Measurements from ENCODE around the gene C10orf120.

The C10orf120 gene

DNA sequence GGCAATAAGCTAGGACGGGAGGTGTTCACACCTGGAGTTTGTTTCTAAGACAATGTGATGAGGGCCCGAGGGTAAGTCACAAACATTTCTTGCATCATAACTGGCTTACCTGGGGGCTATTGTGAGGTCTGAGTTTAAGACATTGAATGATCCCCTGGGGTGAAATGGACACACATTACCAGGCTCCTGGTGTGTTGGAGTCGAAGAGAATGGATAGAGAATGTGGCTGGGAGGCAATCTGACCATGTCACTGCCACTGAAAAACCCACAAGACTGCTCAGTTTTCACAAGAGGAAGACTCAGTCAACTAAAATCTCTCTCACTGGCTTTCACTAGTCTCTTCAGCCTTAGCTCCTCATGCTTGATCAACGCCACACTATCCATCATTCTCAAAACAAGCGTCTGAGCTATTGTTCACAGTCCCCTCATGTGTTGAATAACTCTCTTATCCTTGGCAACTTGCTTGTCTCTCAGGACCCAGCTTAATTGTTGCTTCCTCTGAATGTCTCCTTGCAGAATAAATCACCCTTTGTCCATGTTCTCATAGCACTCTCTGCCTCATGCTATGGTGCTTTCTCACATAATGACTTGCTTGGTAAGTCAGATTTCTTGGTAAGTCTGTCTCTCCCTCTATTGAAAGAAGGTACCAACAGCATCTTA is at the start of gene C10orf120:
C10orf120 (minus strand) TSS at position 51 of the 660 bp plus-strand sequence. CDS start 56 bp downstream, outside the sequence.
- no peak for DNase-seq (ENCODE audit: low read depth in 2 of 2)

DNA sequence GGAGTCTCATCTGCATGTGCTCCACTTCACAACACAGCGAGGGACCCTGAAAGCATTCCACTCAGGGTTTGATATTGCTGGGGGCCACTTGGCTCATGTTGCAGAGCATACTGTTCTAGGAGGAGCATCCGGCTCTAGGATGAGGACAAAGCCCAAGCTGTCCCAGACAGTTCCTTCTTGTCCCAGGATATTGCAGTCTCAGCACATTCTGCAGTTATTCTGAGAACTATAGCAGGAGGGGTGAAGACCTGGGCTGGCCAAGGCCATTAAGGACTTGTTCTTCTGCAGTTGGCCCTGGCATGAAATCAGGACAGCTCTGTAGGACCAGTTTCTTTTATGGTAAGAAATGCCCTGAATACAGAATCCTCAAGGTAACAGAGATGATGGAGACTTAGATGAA is 48.9 kb upstream of the C10orf120 start:
- DNase-seq (ENCODE audit: low read depth in 2 of 2) = no peak

DNA sequence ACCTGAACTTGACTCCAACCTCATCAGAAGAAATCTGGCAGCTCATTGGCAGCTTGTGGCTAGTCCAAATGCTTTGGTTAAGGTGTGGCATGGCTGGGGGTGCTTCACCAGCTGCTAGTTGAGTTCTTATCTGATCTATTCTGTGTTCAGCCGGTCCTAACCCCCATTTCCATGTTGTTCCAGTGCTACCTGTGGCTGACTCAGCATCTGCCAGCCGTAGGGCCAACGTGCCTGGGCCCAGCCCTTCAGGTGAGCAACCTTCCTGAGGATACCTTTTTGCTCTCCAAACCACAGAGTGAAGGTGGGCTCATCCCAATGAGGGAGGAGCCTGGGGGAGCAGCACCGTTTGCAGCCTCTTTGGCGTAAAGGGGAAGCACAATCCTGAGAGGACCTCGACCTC is 46.8 kb upstream of the C10orf120 start:
- no peak for DNase-seq (ENCODE audit: low read depth in 2 of 2)

DNA sequence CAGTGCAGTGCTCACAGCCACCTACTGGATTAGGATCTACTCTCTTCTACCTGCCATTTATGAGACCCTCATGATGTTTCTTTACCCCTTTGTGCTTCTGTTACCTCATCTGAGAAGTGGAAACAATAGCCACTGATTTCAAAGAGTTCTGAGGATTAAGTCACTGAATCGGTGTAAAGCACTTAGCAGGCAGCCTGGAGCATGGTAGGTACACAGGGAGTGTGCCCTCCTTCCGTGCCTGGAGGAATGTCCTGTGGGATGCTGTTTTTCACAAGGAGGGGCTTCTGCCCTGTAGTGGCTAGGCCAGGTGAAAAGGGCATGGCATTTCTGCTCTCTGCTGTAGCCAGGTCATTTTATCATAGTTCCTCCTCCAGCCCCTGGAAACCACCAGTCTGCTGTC is 44.6 kb upstream of the C10orf120 start:
- no peak for DNase-seq (ENCODE audit: low read depth in 2 of 2)

DNA sequence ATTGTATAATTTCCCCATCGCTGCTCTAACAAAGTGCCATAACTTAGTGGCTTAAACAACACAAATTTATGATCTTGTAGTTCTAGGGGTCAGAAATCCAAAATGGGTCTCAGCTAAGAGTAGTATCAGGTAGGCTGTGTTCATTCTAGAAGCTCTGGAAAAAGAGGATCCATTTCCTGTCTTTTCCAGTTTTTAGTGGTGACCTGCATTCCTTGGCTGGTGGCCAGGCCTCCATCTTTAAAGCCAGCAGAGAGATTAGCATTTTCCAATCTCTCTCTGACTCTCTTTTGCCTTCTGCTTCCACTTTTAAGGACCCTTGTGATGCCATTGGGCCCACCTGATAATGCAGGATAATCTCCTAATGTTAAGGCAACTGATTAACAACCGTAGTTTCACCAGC is 41.0 kb upstream of the C10orf120 start:
- DNase-seq (ENCODE audit: low read depth in 2 of 2) = no peak

DNA sequence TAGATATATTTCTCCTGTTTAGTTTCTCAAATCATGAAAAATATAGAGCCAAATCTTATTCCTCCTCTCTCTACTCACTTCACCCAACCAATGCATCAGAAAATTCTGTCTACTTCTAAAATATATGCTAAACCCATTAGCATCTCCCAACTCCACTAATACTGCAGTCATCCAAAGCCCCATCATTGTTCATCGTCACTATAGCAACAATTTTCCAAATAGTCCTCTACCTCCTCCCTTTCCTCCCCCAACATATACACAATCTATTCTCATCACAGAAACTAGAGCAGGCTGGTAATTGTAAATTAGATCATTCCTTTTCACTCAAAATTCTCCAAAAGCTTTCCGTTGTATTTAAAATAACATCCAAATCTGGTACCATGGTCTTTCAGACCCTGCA is 38.4 kb upstream of the C10orf120 start:
- DNase-seq (ENCODE audit: low read depth in 2 of 2) = no peak

DNA sequence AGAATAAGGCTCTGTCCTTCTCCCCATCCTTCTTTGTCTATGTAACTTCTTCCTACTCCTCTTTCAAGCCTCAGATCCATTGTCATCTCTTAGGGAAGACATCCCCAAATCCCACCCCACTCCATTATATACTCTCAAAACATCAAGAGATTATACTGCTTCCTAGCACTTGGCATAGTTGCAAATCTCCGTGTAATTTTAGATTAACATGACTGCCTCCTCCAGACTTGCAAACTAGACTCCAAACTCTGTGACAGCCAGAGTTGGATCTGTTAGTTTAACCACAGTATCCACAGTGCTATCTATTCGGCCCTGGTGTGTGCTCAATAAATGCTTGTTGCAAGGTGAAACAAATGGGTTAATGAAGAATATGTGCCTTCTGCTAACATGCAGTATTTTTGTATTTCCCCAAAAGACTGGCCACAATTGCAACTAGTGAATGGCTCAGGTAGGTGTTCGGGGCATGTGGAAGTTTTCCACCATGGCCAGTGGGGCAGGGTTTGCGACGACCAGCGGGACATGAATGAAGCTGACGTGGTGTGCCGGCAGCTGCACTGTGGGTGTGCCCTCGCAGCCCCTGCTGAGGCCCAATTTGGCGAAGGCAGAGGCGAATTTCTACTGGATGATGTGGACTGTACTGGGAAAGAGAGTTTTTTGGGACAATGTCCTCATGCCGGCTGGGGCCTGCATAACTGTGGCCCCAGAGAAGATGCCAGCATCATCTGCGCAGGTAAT is 34.5 kb upstream of the C10orf120 start:
- no peak for DNase-seq (ENCODE audit: low read depth in 2 of 2)

DNA sequence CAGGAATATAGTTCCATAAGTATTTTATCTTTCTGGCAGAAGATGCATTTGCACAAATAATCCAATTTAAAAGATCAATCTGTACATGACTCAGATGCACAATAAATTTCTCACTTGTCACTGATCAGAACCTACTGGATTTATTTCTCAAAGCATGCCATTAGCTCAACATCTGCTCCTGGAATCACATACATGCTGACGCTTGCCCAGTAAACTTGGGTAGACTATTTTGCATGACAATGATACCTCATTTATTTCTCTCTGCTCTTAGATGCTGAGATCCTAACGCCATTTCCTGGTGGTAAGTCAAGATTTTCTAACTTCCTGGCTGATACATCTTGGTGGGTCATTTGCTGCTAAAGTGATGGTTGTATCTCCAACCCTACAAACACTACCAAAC is 33.8 kb upstream of the C10orf120 start:
- no peak for DNase-seq (ENCODE audit: low read depth in 2 of 2)

DNA sequence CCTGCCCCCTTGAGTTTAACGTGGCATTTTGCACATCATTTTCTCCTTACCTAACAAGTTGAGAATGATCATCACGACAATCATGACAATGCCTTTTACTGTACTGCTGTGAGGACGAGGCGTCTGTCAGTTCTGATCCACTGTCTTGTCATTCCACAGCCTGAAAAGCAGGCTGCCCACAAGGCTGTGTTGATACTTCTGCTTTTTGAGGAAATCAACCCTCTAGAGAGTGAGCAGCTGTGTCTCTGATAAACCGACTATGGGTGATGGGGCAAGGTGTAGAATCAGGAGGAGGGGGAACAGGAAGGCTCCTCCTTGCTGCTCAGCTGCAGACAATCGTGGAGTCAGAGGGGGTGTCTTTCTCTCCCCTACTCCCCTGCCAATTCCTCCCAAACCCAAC is 30.6 kb upstream of the C10orf120 start:
- DNase-seq (ENCODE audit: low read depth in 2 of 2) = no peak

DNA sequence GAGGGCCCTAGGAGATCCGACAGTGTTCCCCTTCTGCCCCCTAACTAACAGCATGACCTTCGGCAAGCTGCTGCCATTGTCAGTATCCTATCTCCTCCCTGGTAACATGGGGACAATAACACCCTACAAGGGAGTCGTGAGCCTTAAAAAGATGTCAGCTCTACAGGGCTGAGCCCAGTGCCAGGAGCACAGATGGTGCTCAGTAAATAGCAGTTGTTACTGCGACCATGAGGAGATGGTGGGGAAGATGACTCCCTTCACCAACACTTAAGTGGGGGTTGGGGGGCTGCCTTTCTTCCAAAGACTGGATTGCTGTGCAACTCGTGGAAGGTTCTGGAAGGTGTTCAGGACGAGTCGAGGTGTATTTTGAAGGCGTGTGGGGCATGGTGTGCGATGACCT is 29.5 kb upstream of the C10orf120 start:
- no peak for DNase-seq (ENCODE audit: low read depth in 2 of 2)

DNA sequence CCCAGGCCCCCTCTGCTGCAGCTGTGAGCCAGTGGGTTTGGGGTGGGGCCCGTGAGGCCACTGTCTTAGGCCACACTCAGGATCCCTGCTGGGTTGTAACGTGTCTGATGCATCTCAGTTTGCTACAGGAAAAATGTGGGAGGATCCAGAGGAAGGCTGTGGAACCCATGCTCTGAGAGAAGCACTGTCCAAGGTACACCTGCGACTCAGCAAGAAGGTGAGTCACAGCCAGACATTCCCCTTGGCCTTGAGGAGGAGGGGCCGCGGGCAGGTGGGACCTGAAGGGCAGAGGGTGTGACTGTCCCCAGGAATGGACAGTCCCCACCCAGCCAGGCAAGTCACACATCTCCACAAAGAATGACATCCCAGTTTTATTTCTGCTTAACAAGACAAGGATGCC is 27.8 kb upstream of the C10orf120 start:
- DNase-seq (ENCODE audit: low read depth in 2 of 2) = no peak

DNA sequence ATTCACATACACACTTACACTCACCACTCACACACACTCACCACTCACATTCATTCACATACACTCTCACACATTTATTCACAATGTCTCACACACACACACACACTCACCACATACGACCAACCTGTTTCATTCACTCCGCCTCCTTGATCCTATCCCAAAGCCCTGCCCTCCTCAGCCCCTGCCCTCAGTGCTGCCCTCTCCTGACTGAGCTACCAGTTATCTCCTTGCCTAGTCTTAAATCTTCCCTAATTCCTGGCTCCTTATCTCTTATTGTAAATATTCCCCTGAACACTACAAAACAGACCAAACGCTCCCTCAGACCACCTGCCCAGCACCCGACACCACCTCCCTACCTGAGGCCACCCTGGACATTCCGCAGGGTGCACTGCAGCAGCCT is 26.1 kb upstream of the C10orf120 start:
- no peak for DNase-seq (ENCODE audit: low read depth in 2 of 2)

DNA sequence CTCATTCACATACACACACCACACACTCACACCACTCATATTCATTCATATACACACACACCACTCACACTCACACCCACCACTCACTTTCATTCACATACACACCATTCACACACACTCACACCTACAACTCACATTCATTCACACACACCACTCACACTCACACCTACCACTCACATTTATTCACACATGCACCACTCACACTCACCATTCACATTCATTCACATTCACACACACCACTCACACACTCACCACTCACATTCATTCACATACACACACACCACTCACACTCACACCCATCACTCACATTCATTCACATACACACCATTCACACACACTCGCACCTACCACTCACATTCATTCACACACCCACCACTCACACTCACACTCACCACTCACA is 25.4 kb upstream of the C10orf120 start:
- no peak for DNase-seq (ENCODE audit: low read depth in 2 of 2)

DNA sequence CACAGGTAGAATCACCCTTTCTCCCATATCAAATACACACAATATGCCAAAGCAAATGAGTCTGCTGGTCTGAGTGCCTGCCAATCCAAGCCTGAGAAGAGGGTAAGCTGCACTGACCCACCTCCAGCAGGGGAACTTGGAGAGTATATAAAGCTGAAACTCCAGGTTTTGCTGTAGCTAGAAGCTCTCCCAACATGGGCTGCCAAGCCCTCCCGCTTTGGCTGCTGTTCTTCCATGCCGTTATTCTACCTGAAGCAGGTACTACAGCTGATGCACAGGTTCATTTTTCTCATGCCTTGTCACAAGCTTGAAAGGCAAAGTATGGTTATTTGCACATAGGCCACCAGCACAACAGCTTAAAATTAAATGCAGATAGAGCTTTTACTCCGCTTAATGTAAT is 21.5 kb upstream of the C10orf120 start:
- no peak for DNase-seq (ENCODE audit: low read depth in 2 of 2)

DNA sequence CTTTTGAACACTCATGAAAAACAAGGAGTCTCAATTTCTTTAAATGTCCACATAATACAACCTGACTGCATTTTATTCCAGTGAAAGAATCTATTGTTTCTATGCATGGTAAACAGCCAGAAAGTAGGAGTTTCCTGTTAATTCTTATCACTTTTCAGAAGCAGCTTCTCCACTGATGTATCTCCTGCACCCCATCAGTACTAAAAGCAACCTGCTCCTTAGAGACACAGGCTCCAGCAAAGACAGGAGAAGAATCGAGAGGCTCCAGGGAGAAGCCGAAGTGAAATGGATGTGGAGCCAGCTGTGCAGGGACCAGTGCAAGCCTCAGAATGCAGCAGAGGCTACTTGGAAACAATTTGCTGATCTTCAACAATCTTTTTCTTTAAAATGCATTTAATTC is 16.4 kb upstream of the C10orf120 start:
- DNase-seq (ENCODE audit: low read depth in 2 of 2) = no peak

DNA sequence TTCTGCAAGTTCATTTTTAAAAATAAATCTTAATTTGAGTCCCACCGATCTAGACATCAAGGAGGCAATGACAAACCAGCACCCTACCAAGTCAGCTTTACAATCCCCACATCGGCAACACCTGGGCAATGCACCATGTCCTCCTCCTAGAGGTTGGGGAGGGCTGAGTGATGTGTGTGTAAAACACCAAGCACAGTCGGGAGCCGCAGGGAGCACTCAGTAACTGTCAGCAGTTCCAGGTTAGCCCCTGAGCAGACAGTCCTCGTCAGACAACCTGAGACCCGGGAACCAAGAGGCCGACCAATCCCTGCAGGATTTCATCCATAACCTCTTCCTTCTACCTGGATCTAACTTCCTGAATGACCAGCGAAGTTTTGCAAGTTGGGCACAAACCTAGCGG is 15.9 kb upstream of the C10orf120 start:
- no peak for DNase-seq (ENCODE audit: low read depth in 2 of 2)

DNA sequence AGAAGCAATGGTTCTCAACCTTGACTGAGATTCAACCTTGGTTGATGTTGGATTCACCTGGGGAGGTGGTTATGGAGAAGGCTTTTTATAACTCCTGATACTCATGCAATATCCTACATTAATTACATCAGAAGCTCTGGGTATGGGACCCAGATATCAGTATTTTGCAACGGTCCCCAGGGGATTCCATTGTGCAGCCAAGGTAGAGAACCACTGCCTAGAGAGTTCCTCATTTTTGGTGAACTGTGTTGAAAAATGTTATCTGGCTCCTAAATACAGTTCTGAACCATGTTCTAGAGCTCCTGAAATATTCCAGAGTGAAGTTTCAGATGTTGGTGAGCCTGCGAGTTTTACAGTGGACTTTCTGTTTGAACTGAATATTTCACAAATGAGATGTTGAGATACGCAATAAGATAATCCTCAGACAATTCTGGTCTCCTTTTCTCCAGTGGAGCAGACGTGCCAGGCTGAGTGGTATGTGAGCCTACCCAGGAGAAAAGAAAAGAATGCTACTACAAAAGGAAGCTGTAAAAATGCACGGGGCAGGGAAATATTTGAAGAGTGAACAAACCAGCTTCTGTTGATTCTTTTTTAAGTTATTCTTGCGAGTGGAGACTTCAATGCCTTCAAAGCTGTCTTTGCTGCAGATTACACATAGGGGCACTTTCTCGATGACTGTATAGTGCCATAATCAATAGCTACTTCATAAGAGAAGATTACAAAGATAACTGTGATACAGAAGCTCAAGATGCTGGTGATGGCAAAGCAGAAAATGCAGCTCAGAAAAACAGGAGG is 13.6 kb upstream of the C10orf120 start:
- no peak for DNase-seq (ENCODE audit: low read depth in 2 of 2)

DNA sequence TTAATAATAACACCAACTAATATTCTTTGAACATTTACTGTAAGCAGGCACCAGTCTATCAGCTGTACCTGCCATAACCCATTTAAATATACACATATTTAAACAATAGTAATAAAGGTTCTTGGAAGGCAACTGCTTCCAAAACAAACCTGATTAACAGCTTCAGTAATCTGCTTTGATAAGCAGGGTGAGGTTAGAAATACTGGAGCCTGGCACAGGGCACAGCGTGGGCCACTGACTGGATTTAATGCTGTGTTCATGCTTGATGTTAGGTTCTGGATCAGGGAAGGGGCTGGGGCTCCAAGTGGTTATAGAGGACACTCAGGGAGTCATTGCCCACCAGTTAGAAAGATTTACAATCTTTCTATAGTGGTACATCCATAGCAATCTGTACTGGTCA is 10.9 kb upstream of the C10orf120 start:
- no peak for DNase-seq (ENCODE audit: low read depth in 2 of 2)

DNA sequence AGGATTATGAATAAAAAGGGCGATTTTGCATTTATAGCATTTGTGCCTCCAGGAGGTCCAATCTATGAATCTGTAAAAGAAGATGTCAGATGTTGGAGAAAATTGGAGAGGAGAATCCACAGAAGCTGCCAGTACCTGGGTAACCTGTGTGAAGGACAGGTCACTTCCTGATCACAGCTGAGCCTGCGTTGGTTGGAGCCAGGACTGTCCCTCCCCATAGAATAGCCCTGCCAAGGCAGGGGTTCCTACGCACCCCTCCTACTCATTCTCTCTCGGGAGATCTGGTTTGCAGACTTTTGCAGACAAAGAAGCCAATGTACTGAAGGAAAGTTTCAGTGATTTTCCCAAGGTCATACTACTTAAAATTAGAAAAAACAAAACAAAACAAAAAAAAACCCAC is 10.3 kb upstream of the C10orf120 start:
- no peak for DNase-seq (ENCODE audit: low read depth in 2 of 2)

DNA sequence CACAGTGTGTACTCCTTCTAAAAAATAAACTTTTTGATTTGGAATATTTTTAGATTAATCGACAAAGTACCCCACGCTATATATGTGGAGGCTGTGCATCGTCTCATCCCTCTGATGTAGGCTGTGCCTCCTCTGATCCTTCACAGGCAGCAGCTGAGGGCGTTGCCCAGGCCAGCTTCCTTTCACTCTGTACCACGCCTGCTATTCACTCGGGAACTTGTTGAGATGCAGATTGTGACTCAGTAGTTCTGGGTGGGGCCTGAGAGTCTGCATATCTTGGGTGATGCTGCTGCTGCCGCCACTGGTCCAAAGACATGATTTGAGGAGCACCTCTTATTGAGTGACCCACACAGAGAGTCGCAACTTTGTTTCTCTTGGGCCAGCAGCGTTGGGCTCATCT is 7.9 kb upstream of the C10orf120 start:
- no peak for DNase-seq (ENCODE audit: low read depth in 2 of 2)

DNA sequence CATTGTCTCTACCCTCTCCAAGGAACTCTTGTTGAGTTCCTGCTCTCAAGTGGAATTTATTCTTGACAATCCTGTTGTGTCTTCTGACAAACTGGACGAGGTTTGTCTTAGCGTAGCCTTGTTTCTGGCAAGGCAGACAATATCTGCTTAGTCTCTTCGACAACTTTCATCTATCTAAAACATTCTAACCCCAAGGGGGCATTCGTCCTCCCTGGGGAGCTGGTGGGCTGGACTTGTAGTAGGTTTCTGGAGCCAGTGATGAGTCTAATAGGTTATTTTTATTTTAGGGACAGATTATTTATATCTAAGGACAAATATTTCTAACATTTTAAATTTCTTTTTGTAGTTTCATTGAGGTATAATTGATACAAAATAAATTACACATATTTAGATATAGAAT is 7.3 kb upstream of the C10orf120 start:
- no peak for DNase-seq (ENCODE audit: low read depth in 2 of 2)

DNA sequence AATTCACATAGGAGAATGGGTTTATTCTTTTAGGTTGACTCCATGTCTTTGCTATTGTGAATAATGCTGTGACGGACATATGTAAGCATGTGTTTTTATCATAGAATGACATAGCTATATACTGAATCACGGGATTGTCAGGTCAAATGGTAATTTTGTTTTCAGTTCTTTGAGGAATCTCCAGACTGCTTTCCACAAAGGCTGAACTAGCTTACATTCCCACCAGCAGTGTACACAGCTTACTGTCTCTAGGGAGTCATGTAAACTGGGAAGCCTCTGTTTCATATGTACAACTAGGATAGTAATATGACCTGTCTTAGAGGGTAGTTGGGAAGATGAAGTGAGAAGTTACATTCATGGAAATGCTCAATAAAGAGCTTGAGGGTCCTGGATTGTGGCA is 6.8 kb upstream of the C10orf120 start:
- DNase-seq (ENCODE audit: low read depth in 2 of 2) = no peak
